HG03469 (cell line): Measurements from ENCODE around the gene NUPR2.
"Not testable (repeated sequence)": the region's sequence is repeated elsewhere in the genome, so short reads cannot be mapped to it uniquely, and the experiment has no call there.

ENCODE experiments used
- ATAC-seq: cut with Tn5 transposase; IDR thresholded peaks from one replicate; pipeline ENCODE4 v1.9.1; 2021; ENCODE audit warnings: mild to moderate bottlenecking, moderate library complexity, moderate number of reproducible peaks; ENCODE audit not compliant: unreplicated experiment

The NUPR2 gene, protein sequence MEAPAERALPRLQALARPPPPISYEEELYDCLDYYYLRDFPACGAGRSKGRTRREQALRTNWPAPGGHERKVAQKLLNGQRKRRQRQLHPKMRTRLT

DNA sequence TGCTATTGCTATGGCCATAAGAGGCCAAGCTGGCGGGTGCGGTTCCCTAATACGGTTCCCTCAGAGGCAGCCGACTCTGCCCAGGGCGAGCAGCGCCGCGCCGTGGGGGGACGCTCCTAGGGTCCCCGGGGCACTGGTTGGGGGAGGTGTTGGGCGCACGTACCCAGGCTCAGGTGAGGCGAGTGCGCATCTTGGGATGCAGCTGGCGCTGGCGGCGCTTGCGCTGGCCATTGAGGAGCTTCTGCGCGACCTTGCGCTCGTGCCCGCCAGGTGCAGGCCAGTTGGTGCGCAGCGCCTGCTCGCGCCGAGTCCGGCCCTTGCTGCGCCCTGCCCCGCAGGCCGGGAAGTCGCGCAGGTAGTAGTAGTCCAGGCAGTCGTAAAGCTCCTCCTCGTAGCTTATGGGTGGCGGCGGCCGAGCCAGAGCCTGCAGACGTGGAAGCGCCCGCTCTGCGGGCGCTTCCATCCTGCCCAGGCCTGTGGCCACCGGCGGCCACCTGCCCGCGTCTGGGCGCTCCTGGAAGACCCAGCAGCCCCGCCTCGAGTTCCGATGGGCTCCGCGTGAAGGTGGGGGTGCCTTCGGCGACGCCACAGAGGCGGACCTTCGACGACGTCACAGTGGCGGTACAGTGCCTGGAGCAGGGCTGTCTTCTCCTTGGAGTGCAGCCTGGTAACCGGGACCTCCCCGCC lies at the start of gene NUPR2:
Gene NUPR2 (minus strand): TSS at position 566 of the 687 bp plus-strand sequence. CDS start 103 bp downstream, at position 463.
- ATAC-seq, result no peak

DNA sequence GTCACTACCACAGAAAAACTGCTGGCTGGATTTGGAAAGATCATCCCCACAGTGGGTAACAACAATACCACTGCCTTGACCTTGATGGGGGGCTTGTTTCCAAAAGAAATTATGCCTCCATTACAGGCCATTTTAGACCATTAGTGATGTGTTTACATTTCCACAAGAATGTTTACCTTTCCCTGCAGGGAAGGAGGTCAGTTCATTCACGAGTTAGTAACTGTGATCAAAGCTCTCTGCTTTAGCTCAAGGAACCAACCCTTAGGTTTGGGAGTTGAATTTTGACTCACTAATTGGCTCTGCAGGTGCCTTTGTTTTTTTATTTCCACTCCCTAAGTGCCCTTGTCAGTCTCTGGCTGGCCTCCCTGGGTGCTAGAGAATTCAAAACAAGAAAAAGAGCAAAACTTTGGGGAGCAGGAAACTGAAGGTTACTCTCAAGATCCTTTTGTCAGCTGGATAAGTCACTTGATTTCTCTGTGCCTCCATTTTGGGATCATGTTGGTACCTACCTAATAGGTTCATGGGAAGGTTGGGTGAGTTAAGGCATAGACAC lies 41.1 kb upstream of the NUPR2 start:
- no peak for ATAC-seq

DNA sequence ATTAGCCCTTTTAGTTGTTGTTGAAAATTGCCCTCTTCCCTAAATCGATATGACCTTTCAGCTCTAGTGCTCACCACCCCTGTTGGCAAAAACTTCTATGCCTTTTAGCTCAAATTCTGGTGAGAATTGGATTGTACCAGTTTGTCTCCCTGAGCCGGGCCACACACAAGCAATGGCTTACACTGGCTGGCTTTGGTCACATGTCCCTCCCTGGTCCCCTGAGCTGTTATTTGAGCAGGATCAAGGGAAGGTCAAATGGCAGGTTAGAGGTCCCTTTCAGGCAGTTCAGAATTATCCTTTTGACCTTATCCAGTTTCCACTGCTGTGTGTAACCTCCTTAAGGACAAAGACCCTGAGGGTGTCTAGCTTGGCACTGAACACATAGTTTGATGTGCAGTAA lies 14.8 kb upstream of the NUPR2 start:
- not testable (repeated sequence) for ATAC-seq

DNA sequence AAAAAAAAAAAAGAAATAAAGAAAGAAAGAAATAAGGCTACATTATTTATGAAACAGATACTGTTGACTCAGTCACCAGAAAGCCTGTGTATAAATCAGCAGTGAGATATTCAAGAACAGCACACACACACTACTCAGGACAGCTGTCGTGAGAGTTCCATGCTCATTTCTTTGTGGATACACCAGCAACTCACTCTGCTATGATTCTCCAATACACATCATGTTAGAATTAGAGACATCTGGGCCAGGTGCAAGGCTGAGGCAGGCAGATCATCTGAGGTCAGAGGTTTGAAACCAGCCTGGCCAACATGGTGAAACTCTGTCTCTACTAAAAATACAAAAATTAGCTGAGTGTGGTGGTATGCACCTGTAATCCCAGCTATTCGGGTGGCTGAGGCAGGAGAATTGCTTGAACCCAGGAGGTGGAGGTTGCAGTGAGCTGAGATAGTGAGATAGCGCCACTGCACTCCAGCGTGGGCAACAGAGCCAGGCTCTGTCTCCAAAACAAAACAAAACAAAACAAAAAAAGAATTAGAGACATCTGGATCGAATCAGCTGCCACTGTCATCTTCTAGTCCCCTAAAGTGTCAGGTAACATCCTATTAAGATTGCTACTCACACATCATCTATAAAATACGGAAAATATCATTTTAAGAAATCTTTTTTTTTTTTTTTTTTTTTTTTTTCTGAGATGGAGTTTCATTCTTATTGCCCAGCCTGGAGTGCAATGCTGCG lies 11.2 kb upstream of the NUPR2 start:
- ATAC-seq, result no peak

DNA sequence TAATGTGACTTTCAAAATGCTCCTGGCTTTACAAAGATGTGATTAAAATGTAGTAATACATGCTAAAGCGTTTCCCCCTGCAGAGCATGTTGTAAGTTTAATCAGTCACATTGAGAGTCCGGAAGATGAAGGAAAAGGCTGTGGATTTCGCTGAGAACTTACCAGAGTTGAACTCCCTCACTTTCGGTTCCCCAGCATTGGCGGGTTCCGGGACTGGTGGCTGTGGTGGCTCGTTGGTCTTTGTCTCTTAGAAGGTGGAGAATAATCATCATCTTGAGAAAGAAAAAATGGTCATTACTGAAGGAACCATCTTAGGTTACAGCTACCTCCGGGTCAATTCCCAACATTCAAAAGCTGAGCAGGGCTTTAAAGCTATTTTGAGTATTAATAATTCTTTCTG lies 9.6 kb upstream of the NUPR2 start:
- ATAC-seq, result no peak

DNA sequence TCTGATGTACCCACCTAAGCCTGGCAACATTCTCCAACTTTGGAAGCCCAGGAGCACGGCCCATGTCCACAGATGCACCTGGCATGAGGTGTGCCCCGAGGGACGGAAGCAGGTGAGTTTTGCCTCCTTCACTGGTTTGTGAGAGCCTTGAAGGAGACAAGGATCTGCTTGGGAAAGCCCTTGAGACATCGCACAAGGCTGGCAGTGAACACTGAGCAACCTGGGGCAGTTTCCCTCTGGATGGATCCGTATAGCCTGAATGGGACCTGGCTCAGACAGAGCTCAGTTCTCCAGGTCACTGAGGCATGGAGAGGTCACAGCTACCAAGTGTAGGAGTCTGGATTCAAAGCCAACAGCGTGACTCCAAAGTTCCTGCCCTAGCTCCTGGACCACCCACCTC lies 8.8 kb upstream of the NUPR2 start:
- no peak for ATAC-seq

DNA sequence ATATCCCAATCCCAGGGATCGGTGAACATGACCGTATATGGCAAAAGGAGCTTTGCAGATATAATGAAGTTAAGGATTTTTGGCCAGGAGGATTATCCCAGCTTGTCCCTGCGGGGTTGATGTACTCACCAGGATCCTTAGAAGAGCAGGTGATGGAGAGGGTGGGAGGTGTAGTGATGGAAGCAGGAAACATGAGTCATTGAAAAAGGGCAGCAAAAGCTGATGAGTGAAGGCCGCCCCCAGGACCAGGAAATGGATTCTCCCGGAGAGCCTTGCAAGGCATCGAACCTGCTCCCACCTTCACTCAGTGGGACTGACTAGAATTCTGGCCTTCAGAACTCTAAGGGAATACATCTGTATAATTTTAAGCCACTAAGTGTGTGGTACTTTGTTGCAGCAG lies 5.2 kb upstream of the NUPR2 start:
- ATAC-seq, result no peak

DNA sequence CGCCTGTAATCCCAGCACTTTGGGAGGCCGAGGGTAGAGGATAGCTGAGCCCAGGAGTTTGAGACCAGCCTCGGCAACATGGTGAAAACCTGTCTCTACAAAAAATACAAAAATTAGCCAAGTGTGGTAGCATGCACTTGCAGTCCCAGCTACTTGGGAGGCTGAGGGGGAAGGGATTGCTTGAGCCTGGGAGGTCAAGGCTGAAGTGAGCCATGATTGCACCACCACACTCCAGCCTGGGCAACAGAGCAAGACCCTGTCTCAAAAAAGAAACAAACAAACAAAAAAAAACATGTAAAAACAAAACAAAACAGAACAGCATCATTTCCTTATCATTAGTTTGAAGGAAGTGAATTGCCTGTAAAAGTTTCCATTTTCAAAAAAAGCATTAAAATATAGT lies 4.0 kb downstream of the NUPR2 start:
- not testable (repeated sequence) for ATAC-seq

DNA sequence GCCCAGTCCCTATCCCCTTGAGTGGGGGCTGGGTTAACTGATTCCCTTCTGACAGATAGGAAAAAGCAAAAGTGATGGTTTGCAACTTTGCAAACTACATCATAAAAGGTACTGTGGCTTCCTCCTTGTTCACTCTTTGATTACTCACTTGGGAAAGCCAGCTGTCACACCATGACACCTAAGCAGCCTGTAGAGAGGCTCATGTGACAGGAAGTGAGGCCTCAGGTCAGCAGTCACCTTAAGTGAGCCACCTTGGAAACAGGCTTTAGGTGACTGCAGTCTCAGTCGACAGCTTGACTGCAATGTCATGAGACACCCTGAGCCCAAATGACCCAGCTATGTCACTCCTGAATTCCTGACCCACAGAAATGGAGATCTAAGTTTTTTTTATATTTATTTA lies 5.6 kb downstream of the NUPR2 start:
- no peak for ATAC-seq

DNA sequence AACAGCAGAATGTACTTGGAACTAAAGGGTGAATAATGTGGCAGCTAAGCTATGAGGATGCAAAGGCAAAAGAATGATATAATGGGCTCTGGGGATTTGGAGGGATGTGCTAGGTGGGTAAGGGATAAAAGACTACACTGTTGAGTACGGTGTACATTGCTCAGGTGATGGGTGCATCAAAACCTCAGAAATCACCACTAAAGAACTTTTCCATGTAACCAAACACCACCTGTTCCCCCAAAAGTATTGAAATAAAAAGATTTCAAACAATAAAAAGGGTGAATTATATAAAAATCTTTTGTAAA lies 8.3 kb downstream of the NUPR2 start:
- ATAC-seq, result no peak

DNA sequence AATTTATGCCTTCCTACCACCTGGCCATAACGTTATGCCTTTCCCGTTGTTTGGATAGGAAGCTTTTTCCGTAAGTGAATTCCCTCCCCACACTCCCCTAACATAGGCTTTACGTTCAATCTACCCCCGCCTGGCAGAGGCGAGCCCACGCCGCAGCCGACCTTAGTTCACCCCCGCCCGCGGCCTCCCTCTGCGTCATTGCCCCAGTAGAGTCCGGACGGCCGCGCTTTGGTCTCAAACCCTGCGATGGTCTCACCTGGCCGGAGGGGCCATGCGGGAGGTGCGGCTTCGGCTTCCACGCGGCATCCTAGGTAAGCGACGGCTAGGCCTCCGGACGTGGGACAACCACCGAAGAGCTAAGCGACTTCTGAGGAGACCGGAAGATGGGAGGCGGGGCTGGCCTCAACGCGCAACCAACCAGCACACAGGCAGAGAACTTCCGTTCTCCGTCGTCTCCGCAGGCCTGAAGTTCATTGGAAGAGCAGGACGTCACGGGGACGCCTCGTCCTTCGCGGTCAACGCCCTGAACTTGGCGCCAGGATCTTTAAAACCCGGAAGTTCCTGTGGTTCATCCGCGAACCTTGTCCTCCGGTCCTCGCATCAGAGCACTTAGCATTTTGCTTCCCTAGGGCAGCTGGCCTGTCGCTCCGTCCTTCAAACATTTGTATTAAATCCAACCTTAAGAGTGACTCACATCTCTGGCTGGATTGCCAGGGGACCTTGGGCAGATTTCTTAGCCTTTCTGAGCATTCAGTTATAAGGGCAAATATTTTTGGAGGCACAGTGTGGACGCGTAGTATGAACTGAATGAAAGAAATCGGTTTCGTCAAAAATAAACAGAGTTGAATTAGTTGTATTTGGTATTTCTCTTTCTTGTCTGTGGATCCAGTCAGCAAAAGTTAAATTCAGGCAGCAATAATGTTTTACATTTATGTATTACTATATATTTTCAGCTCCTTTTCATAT lies 9.8 kb downstream of the NUPR2 start, which contains the start of gene CHCHD2:
Gene CHCHD2 (minus strand): TSS at position 369 of the 966 bp plus-strand sequence. CDS start 63 bp downstream, at position 306.
- peak; percentile 98 for ATAC-seq

DNA sequence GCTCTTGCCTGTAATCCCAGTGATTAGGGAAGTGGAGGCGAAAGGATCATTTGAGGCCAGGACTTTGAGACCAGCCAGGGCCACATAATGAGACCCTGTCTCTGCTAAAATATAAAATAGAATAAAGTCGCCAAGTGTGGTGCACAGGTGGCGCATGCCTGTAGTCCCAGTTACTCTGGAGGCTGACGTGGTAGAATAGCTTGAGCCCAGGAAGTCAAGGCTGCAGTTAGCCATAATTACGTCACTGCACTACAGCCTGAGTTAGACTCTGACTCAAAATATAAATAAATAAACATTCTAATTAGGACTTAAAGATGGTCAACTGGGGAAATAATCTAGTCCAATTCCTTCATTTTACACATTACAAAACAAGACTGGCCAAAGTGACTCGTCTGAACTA lies 10.7 kb downstream of the NUPR2 start:
- ATAC-seq, result peak; percentile 22

DNA sequence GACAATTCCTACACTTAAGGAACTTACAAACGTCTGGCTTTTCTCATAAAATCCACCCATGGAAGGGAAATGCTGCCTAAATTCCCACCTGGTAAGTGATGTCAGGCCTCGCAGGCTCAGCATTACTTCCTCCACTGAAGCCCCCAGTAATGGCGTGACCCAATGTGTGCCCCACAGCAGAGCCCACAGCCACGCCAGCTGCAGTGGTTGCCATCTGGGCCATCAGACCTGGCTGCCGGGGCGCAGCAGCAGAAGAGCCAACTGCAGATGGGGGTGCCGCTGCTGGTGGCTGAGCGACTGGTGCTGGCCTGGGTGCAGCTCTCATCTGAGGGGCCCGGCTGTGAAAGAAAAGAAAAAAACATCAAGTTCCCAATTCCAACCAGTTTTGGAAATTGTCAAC lies 12.1 kb downstream of the NUPR2 start:
- ATAC-seq, result not testable (repeated sequence)

DNA sequence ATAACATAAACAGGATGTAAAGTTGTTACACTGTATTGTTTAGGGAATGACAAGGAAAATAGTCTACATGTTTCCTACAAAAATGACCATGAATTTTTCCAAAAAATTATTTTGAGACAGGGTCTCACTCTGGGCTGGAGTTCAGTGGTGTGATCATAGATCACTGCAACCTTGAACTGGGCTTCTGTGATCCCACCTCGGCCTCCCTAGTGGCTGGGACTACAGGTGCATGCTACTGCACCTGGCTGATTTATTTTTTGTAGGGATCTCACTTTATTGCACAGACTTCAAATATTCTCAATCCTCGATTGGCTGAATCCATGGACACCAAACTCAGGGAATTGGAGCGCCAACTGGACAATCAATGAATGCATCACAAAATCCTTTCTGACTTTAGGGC lies 16.6 kb downstream of the NUPR2 start:
- ATAC-seq, result no peak

DNA sequence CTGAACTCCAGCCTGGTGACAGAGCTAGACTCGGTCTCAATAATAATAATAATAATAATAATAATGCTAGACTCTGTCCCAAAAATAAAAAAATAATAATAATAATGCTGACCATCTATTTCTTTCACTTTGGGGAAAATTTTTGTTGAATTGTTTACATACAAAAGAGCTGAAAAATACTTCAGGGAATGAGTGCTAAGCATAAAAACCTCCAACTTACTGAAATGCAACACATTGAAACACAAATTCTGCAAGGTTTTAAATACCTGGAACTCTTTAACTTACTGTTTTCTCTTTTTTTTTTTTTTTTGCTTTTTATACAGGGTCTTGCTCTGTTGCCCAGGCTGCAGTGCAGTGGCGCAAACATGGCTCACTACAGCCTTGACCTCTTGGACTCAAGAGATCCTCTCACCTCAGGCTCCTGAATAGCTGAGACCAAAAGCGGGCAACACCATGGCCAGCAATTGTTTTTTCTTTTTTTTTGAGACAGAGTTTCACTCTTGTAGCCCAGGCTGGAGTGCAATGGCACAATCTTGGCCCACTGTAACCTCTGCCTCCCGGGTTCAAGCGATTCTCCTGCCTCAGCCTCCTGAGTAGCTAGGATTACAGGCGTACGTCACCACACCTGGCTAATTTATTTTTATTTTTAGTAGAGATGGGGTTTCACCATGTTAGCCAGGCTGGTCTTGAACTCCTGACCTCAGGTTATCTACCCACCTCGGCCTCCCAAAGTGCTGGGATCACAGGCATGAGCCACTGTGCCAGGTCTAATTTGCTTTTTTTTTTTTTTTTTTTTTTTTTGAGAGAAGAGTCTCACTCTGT lies 17.8 kb downstream of the NUPR2 start:
- ATAC-seq, result not testable (repeated sequence)

DNA sequence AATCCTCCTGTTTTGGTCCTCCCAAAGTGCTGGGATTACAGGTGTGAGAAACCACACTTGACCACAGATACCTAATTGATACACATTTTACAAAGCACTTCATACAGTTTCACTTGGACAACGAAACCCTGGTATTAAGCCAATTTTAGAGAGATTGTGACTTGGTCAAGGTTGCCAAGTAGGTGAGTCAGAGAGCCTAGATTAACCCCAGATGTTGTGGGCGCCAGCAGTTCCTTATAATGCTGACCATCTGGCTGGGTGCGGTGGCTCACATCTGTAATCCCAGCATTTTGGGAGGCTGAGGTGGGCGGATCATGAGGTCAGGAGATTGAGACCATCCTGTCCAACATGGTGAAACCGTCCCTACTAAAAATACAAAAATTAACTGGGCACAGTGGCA lies 18.5 kb downstream of the NUPR2 start:
- ATAC-seq, result no peak

DNA sequence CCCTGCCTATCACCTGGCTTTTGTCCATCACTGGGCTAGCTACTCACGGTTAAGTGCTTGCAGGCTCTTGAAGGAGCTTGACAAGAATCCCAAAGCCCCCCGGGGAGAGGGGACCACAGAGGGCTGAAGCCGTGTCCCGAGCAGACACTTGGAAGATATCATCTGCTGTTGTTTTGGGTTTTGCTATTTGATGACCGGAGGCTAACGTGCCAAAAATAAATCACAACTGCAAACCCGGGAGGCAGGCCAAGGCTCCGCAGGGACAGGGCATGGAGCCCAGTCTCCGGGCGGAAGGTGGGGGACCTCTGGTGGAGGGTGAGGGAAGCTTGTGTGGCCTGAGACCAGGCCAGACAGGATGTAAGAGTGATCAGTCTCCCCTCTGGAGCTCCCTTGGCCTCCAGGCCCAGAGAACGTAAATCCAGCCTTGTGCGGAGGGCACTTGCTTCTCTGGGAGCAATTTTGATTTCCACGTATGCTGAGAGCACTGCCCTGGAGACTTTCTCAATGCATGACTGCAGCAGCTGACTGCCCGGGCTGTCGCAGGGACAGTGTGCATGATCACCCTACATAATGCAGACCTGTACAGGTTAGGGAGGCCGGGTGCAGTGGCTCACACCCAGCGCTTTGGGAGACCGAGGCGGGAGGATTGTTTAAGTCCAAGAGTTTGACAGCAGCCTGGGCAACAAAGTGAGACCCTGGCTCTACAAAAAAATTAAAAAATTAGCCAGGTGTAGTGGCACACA lies 23.3 kb downstream of the NUPR2 start, which contains the start of gene PHKG1:
Gene PHKG1 (minus strand): TSS at position 164 of the 743 bp plus-strand sequence. CDS start 4,011 bp downstream, outside the sequence.
- ATAC-seq, result no peak

DNA sequence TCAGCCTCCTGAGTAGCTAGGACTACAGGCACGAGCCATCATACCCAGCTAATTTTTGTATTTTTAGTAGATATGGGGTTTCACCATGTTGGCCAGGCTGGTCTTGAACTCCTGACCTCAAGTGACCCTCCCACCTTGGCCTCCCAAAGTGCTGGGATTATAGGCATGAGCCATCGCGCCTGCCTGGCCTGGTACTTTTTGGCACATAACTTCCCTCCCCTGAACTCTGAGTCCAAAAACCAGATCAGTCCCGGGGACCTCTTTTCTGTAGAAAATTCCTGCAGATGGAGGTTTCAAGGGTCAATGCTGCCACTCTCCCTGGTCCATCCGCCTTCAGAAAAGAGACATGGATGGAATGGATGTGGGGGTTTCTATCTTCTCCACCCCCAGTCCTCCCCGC lies 23.8 kb downstream of the NUPR2 start:
- ATAC-seq, result not testable (repeated sequence)

DNA sequence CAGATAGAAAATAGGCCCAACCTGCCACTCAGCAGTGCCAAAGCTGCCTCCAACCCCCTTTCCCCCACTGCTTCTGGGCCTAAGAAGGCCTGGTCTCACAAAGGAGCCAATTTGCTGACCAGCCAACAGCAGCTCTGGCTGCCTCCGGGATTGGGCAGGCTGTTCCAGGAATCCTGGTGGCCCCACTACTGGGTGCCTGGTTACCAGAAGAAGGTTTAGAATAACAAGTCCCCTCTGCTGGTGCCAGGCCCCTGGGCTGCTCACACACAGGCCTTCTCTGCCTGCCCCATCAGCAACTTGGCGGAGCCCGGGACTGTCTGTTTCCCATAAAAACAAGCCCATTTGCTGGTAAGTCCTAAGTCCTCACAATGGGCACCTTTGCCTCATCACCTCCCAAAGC lies 24.6 kb downstream of the NUPR2 start:
- no peak for ATAC-seq
